HG02973 (cell line): Measurements from ENCODE around the gene RGS12.

ENCODE experiments used
- ATAC-seq: cut with Tn5 transposase; IDR thresholded peaks from one replicate; pipeline ENCODE4 v1.9.1; 2021; ENCODE audit warnings: moderate library complexity; ENCODE audit not compliant: unreplicated experiment

Gene RGS12

DNA sequence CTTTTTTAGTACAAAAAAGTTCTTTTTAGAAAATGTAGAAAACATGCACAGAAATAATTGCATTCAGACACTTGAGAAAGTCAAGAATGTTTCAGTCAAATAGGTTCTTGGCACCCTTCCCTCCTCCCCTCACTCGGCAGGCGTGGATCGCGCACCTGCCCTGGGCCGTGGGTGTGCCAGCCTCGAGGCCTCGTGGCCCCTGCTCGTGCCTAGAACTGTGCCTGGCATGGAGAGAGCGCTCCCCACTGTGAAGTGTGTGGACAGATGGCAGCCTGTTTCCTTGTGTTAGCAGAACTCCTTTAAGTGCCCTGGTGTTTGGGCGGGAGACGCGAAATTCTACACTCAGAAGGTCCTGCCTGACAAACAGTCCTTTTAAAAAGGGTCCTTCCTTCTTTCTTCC lies 14.7 kb downstream of the RGS12 start:
- no peak for ATAC-seq

DNA sequence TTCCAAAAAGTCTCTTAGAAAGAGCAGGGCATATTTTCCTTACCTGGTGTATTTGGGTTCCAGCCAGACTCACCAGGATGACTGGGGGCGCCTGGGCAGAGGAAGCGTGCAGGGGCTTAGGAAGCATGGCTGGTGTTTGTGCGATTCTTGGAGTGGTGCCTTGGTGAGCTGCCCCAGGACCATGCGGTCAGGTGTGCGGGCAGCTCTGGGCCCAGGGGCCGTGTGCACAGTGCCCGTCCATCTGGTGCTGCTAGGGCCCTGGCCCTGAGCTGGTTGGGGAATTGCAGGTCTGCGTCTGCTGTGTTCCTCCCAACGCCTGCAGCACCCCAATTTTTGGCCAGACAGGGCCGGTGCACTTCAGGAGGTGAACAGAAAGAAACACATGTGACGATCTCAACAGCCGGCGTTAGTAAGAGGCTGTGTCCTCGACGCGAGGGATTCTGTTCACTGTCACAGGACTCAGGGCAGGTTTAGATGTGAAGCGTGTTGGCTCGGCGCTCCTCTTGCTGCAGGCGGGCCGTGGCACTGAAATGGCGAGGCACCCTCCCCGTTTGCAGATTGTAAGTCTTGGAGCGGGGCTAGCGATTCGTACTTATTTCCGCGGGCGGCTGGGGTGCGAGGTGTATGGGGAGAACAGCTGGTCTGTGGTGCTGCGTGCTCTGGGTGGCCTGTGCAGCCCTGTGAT lies 15.2 kb downstream of the RGS12 start:
- ATAC-seq: no peak

- ATAC-seq: no peak
Observed at GRCh38 chr4:3308691-3309090, 15.9 kb downstream of the RGS12 start.

DNA sequence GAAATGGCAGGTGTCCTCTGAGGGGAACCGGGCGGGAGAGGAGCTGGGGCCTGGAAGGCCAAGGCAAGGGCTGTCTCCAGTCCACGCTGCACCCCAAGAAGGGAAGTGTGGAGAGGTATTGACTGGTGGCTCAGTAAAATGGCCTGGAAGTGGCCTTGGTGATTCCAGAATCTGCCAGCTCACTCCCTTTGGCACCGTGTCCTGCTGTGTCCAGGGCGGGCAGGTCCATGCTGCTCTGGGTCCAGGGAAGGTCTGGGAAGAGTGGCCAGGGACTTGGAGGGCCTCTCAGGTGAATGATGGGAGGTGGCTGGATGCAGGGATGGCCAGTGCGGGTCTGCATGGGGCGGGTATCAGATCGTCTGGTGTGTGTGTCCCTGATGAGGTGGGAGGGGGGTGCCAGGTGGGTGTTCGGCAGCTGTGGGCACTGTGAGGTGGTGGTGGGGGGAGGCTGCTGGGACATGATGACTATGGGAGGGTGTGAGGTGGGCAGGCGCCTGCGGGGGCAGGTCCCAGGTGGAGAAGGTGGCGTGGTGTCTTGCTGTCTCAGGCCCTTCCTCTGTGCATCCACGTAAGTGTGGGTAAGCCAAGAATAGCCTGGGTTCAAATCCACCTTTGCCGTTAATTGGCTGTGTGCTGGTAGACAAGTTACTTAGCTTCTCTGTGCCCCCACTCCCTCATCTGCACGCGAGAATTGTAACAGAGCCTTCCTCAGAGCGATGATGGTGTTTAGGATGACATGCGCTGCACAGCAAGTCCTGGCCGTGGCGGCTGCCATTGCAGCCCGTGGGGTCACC lies 17.7 kb downstream of the RGS12 start:
- ATAC-seq: no peak

GRCh38 chr4:3311095-3311372 lies 18.2 kb downstream of the RGS12 start:
- ATAC-seq: no peak

DNA sequence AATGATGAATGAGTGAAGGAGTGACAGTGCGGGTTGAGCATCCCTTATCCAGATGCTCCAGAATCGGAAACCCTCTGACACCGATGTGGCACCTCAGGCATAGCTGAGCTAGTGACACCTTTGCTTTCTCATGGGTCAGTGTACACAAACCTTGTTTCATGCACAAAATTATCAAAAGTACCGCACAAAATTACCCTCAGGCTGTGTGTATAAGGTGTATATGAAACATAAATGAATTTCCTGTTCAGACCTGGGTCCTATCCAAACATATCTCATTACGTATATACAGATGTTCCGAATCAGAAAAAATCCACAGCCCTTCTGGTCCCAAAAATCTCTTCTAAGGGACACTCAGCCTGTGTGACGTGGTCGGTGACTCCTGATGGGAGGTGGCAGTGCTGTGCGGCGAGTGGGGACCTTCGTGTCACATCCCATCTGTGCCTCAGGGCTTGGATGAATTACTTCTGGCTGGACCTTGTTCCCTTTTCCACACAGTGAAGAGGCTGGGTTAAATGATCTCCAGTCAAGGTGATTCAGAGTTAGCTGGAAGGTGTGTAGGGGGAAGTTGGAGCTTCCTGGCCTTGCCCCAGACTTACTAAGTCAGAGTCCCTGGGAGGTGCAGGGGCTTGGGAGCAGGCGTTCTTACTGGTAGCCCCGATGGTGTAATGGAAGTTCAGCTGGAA lies 18.8 kb downstream of the RGS12 start:
- no peak for ATAC-seq

GRCh38 chr4:3312362-3312761 lies 19.5 kb downstream of the RGS12 start:
- no peak for ATAC-seq

GRCh38 chr4:3313139-3313538 lies 20.3 kb downstream of the RGS12 start:
- ATAC-seq: no peak

DNA sequence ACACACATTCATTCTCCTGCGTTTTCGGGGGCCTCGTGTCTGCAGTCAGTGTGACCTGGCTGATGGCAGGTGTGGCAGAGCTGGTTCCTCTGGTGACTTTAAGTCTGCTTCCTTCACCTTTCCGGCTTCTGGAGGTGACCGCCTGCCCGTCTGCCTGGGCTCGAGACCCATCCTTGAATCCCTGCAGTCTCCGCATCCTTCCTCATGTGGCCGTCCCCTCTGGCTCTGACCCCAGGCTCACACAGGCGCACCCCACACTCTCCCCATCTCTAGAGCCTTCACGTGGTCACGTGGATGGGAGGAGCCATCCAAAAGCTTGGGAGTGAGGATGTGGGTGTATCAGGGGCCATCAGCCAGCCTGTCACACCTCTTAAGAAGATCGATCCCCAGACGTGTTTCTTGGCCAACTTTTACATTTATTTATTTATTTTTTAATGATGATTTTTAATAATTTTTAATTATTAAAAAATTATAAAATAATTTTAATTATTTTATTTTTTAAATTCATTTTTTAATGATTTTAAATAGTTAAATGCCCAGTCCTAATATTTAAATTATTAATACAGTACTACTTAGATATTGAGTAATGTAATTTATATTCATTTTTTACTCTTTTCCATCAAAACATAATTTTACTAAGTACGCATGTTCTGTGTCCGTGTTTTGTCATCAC lies 20.9 kb downstream of the RGS12 start:
- no peak for ATAC-seq

DNA sequence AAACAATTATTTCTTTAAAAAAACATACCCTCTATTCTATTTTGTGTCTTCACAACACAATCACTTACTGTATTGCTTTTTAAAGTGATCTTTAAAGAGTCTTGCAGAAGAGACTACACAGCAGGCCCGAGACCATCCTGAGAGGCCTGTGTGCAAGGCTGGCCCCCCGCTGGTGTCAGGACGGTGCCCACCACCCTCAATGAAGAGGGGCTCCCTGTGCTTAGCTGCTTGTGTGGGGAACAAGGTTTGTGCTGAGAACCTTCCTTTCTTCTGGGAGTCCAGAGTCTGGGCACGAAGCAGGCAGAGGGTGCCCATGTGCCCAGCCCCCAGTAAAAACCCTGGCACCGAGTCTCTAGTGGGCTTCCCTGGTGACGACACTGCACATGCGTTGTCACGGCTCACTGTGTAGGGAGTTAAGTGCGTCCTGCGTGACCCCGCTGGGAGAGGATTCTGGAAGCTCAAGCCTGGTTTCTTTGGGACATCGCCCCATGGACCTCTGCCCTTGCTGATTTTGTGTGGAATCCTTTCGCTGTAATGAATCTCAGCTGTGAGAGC lies 22.0 kb downstream of the RGS12 start:
- ATAC-seq: no peak

- ATAC-seq: no peak
Observed at GRCh38 chr4:3315566-3315965, 22.7 kb downstream of the RGS12 start.

- ATAC-seq: no peak
Observed at GRCh38 chr4:3316146-3316545, 23.3 kb downstream of the RGS12 start.

DNA sequence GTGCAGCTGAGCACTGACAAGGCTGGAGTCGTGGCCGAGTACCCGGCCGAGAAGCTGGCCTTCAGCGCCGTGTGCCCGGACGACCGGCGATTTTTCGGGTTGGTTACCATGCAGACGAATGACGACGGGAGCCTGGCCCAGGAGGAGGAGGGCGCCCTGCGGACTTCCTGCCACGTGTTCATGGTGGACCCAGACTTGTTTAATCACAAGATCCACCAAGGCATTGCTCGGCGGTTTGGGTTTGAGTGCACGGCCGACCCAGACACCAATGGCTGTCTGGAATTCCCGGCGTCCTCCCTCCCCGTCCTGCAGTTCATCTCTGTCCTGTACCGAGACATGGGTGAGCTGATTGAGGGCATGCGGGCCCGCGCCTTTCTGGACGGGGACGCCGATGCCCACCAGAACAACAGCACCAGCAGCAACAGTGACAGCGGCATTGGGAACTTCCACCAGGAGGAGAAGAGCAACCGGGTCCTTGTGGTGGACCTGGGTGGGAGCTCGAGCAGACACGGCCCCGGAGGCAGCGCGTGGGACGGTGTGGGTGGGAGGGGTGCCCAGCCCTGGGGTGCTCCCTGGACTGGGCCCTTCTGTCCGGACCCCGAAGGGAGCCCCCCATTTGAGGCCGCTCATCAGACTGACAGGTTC lies 24.3 kb downstream of the RGS12 start:
- no peak for ATAC-seq

GRCh38 chr4:3317656-3318211 lies 24.9 kb downstream of the RGS12 start:
- no peak for ATAC-seq

GRCh38 chr4:3318561-3319021 lies 25.8 kb downstream of the RGS12 start:
- no peak for ATAC-seq

GRCh38 chr4:3320361-3321023 lies 27.7 kb downstream of the RGS12 start:
- ATAC-seq: no peak

DNA sequence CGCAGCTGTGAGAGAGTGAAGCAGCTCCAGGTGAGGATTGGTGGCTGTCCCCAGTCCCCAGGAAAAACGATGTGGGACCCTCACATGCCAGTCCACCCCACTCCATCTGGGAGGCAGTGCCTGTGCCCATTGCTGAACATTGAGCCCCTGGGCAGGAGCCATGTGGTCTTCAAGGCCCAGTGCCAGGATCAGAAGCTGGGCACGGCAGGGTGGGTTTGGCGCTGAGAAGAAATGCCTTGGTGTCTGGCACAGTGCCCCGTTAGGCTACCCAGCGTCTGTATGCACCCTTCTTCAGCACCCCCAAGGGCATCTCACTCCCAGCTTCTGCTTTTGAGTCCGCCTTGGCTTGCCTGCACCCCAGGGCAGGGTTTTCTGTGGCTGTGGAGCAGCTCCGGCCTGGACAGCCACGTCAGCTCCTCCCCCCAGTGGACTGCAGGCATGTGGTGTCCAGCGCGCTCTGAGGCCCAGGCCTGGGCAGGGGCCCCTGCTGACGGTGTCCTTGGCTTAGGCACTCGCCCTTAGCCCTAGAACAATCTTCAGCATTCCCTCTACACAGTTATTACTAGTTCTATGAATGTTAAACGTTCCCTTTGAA lies 28.6 kb downstream of the RGS12 start:
- ATAC-seq: no peak

DNA sequence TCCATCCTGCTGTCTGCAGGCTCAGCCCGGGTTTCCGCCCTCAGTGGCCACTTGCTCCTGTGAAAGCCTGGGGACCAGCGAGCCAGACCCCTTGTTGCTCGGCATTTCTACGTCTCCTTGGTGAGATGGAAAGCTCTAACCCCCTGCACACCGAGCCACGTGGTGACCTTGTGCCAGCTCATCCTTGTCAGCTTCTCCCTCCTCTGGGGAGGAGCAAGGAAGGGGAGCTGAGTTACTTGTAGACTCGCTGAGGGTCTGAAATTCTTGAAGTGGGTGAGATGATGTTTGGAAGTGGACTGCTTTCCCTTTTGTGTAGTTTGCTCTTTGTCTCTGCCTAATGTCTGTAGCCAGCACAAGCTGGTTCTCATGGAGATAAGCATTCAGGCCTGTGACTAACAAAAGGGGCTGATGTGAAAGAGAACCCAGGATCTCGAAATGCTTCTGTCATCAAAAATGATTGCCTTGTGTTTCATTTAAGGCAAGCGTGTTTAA lies 29.3 kb downstream of the RGS12 start:
- ATAC-seq: no peak

DNA sequence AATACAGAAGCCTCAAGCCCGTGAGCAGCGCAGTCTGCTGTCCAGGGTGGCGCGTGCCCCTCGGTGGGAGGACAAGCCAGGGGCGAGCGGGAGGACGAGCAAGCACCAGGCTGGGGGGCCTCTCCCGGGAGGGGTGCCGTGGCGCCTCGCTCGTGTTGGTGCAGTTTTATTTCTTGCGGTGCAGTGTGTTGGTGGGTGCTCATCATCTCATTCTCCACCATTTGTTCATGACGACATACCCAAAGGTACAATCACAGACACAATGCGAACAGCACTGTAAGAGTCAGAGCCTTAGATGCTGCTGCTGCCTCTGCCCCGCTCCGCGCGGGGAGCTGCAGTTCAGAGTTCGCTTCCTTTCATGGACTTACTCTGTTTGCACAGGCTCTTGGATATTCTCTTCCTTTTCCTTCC lies 30.3 kb downstream of the RGS12 start:
- ATAC-seq: no peak
